ENCODE measurements around the gene TOM1L2. TPM values are rescaled to one million over a fixed set of nuclear protein-coding genes. Genes with fewer than 3 reads are reported as not detected.

TOM1L2 gene
- total and polyA plus RNA-seq, 2 donors (not counting 1 experiment from before 2014, with no cell fraction given), result 33.9 to 35.9 TPM

DNA sequence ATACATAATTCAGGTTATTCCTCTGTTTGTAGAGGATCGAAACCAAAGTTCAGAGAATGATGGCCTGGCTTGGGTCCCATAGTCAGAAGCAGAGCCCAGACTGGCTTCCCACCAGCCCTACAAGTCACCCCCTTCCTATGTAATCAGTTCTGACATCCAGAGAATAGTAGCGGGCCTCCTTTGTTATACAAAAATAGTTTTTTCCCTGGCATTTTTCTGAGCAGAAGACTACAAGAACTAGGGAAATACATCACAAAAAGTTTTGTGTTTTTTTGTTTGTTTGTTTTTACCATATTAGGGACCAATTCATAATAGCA is 47.6 kb upstream of the TOM1L2 start:
- no peaks in the 10 kb centered on the region for H3K4me1 ChIP-seq (ENCODE audit: control insufficient read depth, extremely low read depth, insufficient read depth, low read length)
- H3K4me3 ChIP-seq (replicated peaks in 1 of 4; ENCODE audit: control extremely low read depth in 1 of 4, insufficient read depth in 1 of 4, low read depth in 3 of 4, low read length in 4 of 4), result no peak overlapping the region
- no peaks in the 10 kb centered on the region for H4K20me1 ChIP-seq (ENCODE audit: control insufficient read depth, extremely low read depth, insufficient read depth, low read length)
- H3K9me3 ChIP-seq (ENCODE audit: control insufficient read depth, insufficient read depth, low read depth, low read length), result no peaks in the 10 kb centered on the region
- no peaks in the 10 kb centered on the region for H3K27me3 ChIP-seq (ENCODE audit: control insufficient read depth, insufficient read depth, low read length)
- H3K4me2 ChIP-seq (ENCODE audit: extremely low read depth, insufficient read depth, low read length), result no peak overlapping the region
- DNase-seq (ENCODE audit: low read depth in 2 of 2), result no peak
- H3K36me3 ChIP-seq (ENCODE audit: control insufficient read depth, insufficient read depth, low read length), result peaks cover 4% of the 10 kb centered on the region
- no peak overlapping the region for H3K9ac ChIP-seq (ENCODE audit: insufficient read depth, low read length)
- no peaks in the 10 kb centered on the region for H3K79me2 ChIP-seq (ENCODE audit: control insufficient read depth, insufficient read depth, low read length)
- TF ChIP-seq, protein P1, sequence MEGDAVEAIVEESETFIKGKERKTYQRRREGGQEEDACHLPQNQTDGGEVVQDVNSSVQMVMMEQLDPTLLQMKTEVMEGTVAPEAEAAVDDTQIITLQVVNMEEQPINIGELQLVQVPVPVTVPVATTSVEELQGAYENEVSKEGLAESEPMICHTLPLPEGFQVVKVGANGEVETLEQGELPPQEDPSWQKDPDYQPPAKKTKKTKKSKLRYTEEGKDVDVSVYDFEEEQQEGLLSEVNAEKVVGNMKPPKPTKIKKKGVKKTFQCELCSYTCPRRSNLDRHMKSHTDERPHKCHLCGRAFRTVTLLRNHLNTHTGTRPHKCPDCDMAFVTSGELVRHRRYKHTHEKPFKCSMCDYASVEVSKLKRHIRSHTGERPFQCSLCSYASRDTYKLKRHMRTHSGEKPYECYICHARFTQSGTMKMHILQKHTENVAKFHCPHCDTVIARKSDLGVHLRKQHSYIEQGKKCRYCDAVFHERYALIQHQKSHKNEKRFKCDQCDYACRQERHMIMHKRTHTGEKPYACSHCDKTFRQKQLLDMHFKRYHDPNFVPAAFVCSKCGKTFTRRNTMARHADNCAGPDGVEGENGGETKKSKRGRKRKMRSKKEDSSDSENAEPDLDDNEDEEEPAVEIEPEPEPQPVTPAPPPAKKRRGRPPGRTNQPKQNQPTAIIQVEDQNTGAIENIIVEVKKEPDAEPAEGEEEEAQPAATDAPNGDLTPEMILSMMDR (conservative IDR thresholded peaks at IDR 0.05 in 1 of 2, IDR thresholded peaks at IDR 0.05 in 1 of 2; ENCODE audit: low read depth in 1 of 2, low read length in 2 of 2), result no peak
- no peak for TF ChIP-seq EZH2 (IDR thresholded peaks at IDR 0.05; ENCODE audit: low read length, missing control alignments)
- H3K27ac ChIP-seq (ENCODE audit: insufficient read depth, low read length), result no peak overlapping the region
- no peak overlapping the region for H2AFZ ChIP-seq (ENCODE audit: low read length)

DNA sequence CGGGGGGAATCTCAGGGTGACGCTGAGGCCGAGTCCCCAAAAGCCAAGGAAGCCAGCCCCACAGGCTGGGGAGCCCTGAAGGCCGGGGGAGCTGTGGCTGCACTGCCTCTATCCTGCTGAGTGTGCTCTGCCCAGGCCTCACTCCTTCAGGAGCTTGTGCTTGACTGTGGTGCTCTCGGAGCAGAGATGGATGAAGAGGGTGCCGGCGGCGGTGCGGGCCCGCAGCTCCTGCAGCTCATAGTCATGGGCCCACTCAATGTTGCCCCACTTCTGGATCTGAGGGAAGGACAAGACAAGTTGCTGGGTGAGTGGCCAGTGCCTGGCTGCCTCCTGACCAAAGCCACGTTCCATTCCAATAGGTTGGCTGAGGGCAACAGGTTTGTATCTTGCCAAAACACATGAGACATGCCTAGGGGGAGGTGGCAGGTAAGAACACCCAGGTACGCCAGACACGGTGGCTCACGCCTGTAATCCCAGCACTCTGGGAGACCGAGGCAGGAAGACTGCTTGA is 46.3 kb upstream of the TOM1L2 start:
- Histone ChIP-seq H3K4me3 (replicated peaks in 1 of 4; ENCODE audit: control extremely low read depth in 1 of 4, insufficient read depth in 1 of 4, low read depth in 3 of 4, low read length in 4 of 4) (no peak overlapping the region), H3K9me3 (ENCODE audit: control insufficient read depth, insufficient read depth, low read depth, low read length) (no peaks in the 10 kb centered on the region), H3K27me3 (ENCODE audit: control insufficient read depth, insufficient read depth, low read length) (no peaks in the 10 kb centered on the region), H3K4me1 (ENCODE audit: control insufficient read depth, extremely low read depth, insufficient read depth, low read length) (no peaks in the 10 kb centered on the region), H3K4me2 (ENCODE audit: extremely low read depth, insufficient read depth, low read length) (no peak overlapping the region), H4K20me1 (ENCODE audit: control insufficient read depth, extremely low read depth, insufficient read depth, low read length) (no peaks in the 10 kb centered on the region), H3K9ac (ENCODE audit: insufficient read depth, low read length) (no peak overlapping the region), H3K36me3 (ENCODE audit: control insufficient read depth, insufficient read depth, low read length) (peaks cover 4% of the 10 kb centered on the region), H3K79me2 (ENCODE audit: control insufficient read depth, insufficient read depth, low read length) (no peaks in the 10 kb centered on the region), H3K27ac (ENCODE audit: insufficient read depth, low read length) (no peak overlapping the region), H2AFZ (ENCODE audit: low read length) (no peak overlapping the region)
- TF ChIP-seq, protein P1 (conservative IDR thresholded peaks at IDR 0.05 in 1 of 2, IDR thresholded peaks at IDR 0.05 in 1 of 2; ENCODE audit: low read depth in 1 of 2, low read length in 2 of 2), result no peak
- TF ChIP-seq EZH2 (IDR thresholded peaks at IDR 0.05; ENCODE audit: low read length, missing control alignments), result no peak
- no peak for DNase-seq (ENCODE audit: low read depth in 2 of 2)

DNA sequence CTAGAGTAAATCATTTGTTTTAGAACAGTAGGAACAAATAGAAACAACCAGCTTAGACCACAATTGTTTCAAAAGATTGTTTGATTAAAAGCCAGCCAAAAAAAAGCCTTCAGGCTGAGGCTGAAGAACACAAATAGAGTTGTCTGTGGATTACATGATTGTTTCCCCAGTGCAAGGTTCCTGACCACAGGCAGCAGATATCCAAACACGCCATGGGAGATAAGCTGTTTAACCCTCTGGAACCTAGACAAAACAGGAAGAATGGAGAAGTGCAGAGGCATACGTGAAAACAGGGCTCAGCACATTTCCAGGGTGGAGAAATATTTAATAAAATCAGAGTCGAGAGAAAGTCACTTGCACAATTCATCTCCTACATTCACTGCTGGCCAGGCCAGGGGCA is 45.8 kb upstream of the TOM1L2 start:
- Histone ChIP-seq H3K27me3 (ENCODE audit: control insufficient read depth, insufficient read depth, low read length) (no peaks in the 10 kb centered on the region), H3K4me2 (ENCODE audit: extremely low read depth, insufficient read depth, low read length) (no peak overlapping the region), H3K36me3 (ENCODE audit: control insufficient read depth, insufficient read depth, low read length) (peaks cover 4% of the 10 kb centered on the region), H3K79me2 (ENCODE audit: control insufficient read depth, insufficient read depth, low read length) (no peaks in the 10 kb centered on the region), H3K4me1 (ENCODE audit: control insufficient read depth, extremely low read depth, insufficient read depth, low read length) (no peaks in the 10 kb centered on the region), H4K20me1 (ENCODE audit: control insufficient read depth, extremely low read depth, insufficient read depth, low read length) (no peaks in the 10 kb centered on the region), H3K27ac (ENCODE audit: insufficient read depth, low read length) (no peak overlapping the region), H3K9ac (ENCODE audit: insufficient read depth, low read length) (no peak overlapping the region), H2AFZ (ENCODE audit: low read length) (no peak overlapping the region), H3K4me3 (replicated peaks in 1 of 4; ENCODE audit: control extremely low read depth in 1 of 4, insufficient read depth in 1 of 4, low read depth in 3 of 4, low read length in 4 of 4) (no peak overlapping the region), H3K9me3 (ENCODE audit: control insufficient read depth, insufficient read depth, low read depth, low read length) (no peaks in the 10 kb centered on the region)
- no peak for TF ChIP-seq EZH2 (IDR thresholded peaks at IDR 0.05; ENCODE audit: low read length, missing control alignments)
- TF ChIP-seq, protein P1 (conservative IDR thresholded peaks at IDR 0.05 in 1 of 2, IDR thresholded peaks at IDR 0.05 in 1 of 2; ENCODE audit: low read depth in 1 of 2, low read length in 2 of 2), result no peak
- peak in 1 of 2 donors; percentile 71 for DNase-seq (ENCODE audit: low read depth in 2 of 2)

Data from fibroblast of lung (primary cell).